A549 (cell line): ENCODE measurements around the gene RHEBL1.

Experiments
- POLR2AphosphoS2 ChIP-seq: conservative IDR thresholded peaks from 2 replicates; pipeline ENCODE4 v1.6.1; 2012; ENCODE audit warnings: low read length, improper control_type of control experiment, inconsistent platforms
- SMC3 ChIP-seq: fragments of >200 bp; sonication (Bioruptor Twin); formaldehyde crosslinking; IDR thresholded peaks from 3 replicates; pipeline ENCODE4 v1.6.1; 2018; ENCODE audit warnings: inconsistent platforms
- TF ChIP-seq, protein P1 (sequence below): fragments of >200 bp; sonication (Bioruptor Twin); formaldehyde crosslinking; IDR thresholded peaks from 3 replicates; pipeline ENCODE4 v1.6.1; 2016
- TF ChIP-seq, protein P2 (sequence below): fragments of >200 bp; sonication (Bioruptor Twin); formaldehyde crosslinking; IDR thresholded peaks from 3 replicates; pipeline ENCODE4 v1.5.1; 2016

- TF ChIP-seq, protein P1, sequence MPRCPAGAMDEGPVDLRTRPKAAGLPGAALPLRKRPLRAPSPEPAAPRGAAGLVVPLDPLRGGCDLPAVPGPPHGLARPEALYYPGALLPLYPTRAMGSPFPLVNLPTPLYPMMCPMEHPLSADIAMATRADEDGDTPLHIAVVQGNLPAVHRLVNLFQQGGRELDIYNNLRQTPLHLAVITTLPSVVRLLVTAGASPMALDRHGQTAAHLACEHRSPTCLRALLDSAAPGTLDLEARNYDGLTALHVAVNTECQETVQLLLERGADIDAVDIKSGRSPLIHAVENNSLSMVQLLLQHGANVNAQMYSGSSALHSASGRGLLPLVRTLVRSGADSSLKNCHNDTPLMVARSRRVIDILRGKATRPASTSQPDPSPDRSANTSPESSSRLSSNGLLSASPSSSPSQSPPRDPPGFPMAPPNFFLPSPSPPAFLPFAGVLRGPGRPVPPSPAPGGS, result no peak
- TF ChIP-seq SMC3 (no peak), POLR2AphosphoS2 (no peak)
- TF ChIP-seq, protein P2, sequence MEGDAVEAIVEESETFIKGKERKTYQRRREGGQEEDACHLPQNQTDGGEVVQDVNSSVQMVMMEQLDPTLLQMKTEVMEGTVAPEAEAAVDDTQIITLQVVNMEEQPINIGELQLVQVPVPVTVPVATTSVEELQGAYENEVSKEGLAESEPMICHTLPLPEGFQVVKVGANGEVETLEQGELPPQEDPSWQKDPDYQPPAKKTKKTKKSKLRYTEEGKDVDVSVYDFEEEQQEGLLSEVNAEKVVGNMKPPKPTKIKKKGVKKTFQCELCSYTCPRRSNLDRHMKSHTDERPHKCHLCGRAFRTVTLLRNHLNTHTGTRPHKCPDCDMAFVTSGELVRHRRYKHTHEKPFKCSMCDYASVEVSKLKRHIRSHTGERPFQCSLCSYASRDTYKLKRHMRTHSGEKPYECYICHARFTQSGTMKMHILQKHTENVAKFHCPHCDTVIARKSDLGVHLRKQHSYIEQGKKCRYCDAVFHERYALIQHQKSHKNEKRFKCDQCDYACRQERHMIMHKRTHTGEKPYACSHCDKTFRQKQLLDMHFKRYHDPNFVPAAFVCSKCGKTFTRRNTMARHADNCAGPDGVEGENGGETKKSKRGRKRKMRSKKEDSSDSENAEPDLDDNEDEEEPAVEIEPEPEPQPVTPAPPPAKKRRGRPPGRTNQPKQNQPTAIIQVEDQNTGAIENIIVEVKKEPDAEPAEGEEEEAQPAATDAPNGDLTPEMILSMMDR, result no peak
These were observed 43.7 kb downstream of the RHEBL1 start for GRCh38 chr12:49026101-49026500.
